Epithelial cell of proximal tubule (primary cell): ENCODE measurements around the gene GATA1. TPM values are rescaled to one million over a fixed set of nuclear protein-coding genes. Genes with fewer than 3 reads are reported as not detected.

Experiments
- DNase-seq: peaks from one replicate; pipeline ENCODE4 v3.0.0-alpha.2; 2011; ENCODE audit warnings: low read depth
- H3K4me3 ChIP-seq: 2 replicates; pipeline ENCODE4 v1.5.1; 2011; ENCODE audit warnings: low read depth, mild to moderate bottlenecking, low read length
- total RNA-seq: library from RNA; depleted of rRNA; stranded (reverse); fragments of >200 nt; gene quantifications from 2 replicates; pipeline ENCODE4 v1.2.3, GENCODE V29; 2015
- TF ChIP-seq, protein P1 (sequence below): conservative IDR thresholded peaks from 2 replicates; pipeline ENCODE4 v1.5.1; 2012; ENCODE audit warnings: low read depth, mild to moderate bottlenecking, low read length

Gene GATA1
- total RNA-seq, 1 donor from 2014 or later = not detected

DNA sequence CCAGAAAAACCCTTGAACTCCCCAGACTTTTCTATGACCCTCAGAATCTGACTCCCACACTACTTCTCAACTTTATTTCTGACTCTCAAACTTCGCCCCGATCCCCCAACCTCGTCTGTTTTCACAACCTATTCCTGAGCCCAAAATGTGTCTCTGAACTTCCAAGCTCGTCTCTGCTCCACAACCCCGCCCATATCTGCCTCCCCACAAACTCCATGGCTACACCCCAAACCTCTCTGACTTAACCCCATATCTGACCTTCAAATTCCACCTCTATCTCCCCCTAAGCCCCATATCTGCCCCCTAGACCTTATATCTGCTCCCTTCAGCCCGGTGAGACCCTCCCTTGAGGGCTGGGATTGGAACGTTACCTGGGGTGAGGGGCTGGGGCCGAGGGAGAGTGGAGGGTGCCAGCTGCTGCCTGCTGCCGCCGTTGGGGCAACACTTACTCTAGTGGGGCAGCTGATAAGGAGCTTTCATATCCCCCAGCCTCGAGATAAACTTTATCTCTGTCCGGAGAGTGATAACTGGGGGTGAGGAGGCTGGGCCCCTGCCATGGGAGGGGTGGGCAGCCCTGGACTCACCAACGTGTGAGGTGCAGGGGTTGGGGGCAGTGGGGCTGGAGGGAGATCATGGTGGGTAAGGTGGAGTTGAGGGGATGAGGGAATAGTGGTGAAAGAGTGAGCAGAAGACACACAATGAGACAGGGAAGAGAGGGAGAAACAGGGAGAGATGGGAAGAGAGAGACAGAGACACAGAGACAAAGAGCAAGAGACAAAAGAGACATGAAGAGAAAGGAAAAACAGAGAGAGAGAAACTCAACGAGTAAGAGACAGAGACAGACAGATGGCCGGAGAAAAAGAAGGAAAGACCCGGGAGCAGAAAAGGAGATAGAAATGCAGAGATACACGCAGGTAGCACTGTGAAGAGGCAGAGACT is 1.4 kb downstream of the GATA1 start:
- no peak for DNase-seq
- TF ChIP-seq, protein P1, sequence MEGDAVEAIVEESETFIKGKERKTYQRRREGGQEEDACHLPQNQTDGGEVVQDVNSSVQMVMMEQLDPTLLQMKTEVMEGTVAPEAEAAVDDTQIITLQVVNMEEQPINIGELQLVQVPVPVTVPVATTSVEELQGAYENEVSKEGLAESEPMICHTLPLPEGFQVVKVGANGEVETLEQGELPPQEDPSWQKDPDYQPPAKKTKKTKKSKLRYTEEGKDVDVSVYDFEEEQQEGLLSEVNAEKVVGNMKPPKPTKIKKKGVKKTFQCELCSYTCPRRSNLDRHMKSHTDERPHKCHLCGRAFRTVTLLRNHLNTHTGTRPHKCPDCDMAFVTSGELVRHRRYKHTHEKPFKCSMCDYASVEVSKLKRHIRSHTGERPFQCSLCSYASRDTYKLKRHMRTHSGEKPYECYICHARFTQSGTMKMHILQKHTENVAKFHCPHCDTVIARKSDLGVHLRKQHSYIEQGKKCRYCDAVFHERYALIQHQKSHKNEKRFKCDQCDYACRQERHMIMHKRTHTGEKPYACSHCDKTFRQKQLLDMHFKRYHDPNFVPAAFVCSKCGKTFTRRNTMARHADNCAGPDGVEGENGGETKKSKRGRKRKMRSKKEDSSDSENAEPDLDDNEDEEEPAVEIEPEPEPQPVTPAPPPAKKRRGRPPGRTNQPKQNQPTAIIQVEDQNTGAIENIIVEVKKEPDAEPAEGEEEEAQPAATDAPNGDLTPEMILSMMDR = no peak
- no peak overlapping the region for H3K4me3 ChIP-seq

DNA sequence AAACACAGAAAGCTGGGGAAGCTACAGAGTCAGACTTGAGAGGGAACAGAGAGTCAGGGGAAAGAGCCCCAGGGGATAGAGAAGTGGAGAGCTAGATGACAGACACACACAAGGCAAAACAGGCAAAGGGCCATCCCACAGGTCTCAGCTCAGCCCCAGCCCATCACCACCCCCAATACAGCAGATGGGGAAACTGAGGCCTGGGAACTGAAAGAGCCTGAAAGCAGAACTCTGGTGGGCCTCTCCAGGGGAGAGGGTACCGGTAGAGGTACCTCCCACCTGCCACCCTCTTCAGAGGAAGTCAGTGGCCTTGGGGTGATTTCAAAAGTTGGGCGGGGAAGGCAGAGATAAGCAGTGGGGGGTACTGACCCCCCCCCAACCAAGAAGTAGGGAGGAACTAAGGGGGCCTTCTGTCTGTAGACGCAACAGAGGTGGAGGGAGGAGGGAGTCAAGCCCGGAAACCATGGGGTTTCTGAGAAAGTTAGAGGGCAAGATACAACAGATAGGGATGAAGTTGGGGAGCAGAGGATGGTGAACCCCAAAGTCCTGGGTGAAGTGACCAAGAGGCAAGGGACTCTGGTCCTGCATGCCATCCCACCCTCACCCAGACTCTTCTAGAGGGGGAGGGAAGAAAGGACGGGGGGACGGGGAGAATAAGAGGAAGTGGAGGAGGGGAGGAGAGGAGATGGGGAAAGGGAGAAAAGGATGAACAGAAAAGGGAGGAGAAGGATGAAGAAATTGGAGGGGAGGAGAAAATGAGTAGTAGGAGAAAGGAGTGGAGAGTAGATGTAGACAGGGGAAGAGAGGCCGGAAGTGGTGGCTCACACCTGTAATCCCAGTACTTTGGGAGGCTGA is 3.2 kb downstream of the GATA1 start:
- no peak overlapping the region for H3K4me3 ChIP-seq
- no peak for DNase-seq
- TF ChIP-seq, protein P1 = no peak

DNA sequence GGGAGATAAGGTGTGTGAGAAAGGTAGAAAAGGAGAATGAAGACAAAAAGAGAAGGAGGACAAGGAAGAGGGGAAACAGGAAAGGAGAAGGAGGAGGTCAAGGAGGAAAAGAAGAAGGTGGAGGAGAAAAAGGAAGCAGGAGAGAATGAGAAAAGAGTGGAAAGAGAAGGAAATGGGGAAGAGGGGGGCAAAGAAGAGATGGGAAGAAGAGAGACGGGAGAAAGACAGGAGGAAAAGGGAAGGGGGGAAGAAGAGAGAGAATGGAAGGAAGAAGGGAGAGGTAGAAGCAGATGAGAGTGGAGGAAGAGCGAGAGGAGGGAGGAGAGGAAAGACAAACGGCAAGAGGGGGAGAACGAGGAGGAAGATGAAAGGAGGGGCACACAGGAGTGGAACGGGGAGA is 4.1 kb downstream of the GATA1 start:
- TF ChIP-seq, protein P1 = no peak
- no peak for DNase-seq
- H3K4me3 ChIP-seq = no peak overlapping the region

DNA sequence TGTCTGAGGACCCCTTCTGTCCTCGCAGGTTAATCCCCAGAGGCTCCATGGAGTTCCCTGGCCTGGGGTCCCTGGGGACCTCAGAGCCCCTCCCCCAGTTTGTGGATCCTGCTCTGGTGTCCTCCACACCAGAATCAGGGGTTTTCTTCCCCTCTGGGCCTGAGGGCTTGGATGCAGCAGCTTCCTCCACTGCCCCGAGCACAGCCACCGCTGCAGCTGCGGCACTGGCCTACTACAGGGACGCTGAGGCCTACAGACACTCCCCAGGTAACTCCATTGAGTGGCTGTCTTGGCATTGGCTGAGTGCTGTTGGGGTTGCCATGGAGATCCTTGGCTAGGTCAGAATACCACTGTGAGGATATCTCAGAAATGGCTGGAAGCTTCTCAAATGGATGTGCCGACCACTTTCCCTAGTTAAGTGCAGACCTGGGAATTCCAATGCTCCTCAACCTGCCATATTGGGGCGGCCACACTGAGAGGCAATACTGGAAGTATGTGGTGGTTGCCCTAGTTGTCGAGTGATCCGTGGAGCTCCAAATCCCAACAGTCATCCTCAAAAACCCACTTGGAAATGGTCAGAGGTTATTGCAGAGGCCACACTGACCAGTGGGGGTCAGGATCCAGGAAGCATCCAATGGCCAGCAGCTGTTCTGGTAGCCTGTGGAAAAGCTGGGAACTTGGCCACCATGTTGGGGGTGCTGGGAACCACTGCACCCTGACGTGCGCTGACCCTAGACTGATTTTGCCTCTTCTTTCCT is 4.9 kb downstream of the GATA1 start:
- no peak for DNase-seq
- TF ChIP-seq, protein P1 = no peak

DNA sequence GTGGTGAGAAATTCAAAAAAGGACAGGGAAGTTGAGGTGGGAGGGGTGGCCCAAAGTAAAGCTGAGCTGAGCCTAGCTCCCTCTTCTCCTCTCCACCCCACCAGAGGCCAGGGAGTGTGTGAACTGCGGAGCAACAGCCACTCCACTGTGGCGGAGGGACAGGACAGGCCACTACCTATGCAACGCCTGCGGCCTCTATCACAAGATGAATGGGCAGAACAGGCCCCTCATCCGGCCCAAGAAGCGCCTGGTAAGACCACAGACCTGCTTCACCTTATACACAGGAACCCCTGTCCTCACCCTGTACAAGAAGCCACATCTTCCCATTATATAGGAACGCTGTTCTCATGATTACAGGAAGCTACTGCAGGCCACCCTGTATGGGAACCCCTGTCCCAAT is 5.8 kb downstream of the GATA1 start:
- H3K4me3 ChIP-seq = no peak overlapping the region
- TF ChIP-seq, protein P1 = no peak
- DNase-seq = no peak

More for the DNA sequence above, 4.9 kb downstream of the GATA1 start:
- no peak overlapping the region for H3K4me3 ChIP-seq

DNA sequence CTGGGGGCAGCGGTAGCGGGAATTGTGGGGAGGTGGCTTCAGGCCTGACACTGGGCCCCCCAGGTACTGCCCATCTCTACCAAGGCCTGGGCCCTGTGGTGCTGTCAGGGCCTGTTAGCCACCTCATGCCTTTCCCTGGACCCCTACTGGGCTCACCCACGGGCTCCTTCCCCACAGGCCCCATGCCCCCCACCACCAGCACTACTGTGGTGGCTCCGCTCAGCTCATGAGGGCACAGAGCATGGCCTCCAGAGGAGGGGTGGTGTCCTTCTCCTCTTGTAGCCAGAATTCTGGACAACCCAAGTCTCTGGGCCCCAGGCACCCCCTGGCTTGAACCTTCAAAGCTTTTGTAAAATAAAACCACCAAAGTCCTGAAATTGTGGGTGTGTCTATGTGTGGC is 7.5 kb downstream of the GATA1 start:
- H3K4me3 ChIP-seq = no peak overlapping the region
- TF ChIP-seq, protein P1 = no peak
- DNase-seq = no peak
